Large intestine (tissue), 3 donors: ENCODE results near the gene ANKRD16. TPM values are rescaled to one million over a fixed set of nuclear protein-coding genes. Genes with fewer than 3 reads are reported as not detected.

Experiments
- DNase-seq, 2 donors: peaks; one replicate each; pipeline versions ENCODE4 v3.0.0 to v3.0.0-alpha.2; 2013
- H3K27ac ChIP-seq: one replicate; pipeline ENCODE4 v1.5.1; 2013; ENCODE audit warnings: low read length
- H3K27me3 ChIP-seq: 2 replicates; pipeline ENCODE4 v1.6.1; 2013; ENCODE audit warnings: low read length; ENCODE audit not compliant: control insufficient read depth, insufficient read depth
- H3K36me3 ChIP-seq: 2 replicates; pipeline ENCODE4 v1.6.1; 2013; ENCODE audit warnings: low read length; ENCODE audit not compliant: control insufficient read depth, insufficient read depth
- H3K4me1 ChIP-seq: one replicate; pipeline ENCODE4 v1.6.1; 2013; ENCODE audit warnings: low read length; ENCODE audit not compliant: control insufficient read depth, insufficient read depth
- H3K4me3 ChIP-seq: one replicate; pipeline ENCODE4 v1.5.1; 2013; ENCODE audit warnings: low read length
- H3K9me3 ChIP-seq: one replicate; pipeline ENCODE4 v1.6.1; 2013; ENCODE audit warnings: mild to moderate bottlenecking, low read depth, low read length, moderate library complexity; ENCODE audit not compliant: control insufficient read depth
- WGBS: methylation state at CpG from one replicate; pipeline ENCODE4 v1.1.5; 2013; ENCODE audit warnings: low lambda C conversion rate; ENCODE audit not compliant: insufficient coverage; 5-methylcytosine and 5-hydroxymethylcytosine counted together
- polyA plus RNA-seq: library from polyadenylated mRNA; unstranded; fragments of 120-200 nt; gene quantifications from one replicate; pipeline ENCODE4 v1.2.1, GENCODE V29; 2013

Gene ANKRD16
- polyA plus RNA-seq, 1 donor = 7.9 TPM

DNA sequence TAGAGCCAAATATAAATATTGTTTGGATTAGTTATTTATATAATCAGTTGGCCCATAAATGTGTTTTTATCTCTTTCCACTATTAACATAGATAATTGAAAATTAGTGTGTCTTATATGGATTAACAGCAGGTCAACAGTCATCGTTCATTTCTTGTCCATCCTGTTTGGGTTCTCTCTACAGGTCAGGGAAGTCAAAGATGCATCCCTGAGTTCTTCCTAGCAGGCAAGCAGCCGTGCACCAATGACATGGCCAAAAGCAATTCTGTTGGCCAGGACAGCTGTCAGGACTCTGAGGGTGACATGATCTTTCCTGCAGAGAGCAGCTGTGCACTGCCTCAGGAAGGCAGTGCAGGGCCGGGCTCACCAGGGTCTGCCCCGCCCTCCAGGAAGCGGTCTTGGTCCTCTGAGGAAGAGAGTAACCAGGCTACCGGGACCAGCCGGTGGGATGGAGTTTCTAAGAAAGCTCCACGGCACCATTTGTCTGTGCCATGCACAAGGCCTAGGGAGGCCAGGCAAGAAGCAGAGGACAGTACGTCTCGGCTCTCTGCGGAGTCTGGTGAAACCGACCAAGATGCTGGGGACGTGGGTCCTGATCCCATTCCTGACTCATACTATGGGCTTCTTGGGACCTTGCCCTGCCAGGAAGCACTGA, 16.3 kb upstream of the ANKRD16 start:
- H3K27me3 ChIP-seq = no peaks in the 10 kb centered on the region
- H3K36me3 ChIP-seq = peaks cover 41% of the 10 kb centered on the region
- H3K4me3 ChIP-seq = no peak overlapping the region
- 50% methylated on average over 1 of the region's 13 CpGs for WGBS
- DNase-seq = no peak
- no peaks in the 10 kb centered on the region for H3K4me1 ChIP-seq
- H3K27ac ChIP-seq = no peak overlapping the region
- H3K9me3 ChIP-seq = no peaks in the 10 kb centered on the region

DNA sequence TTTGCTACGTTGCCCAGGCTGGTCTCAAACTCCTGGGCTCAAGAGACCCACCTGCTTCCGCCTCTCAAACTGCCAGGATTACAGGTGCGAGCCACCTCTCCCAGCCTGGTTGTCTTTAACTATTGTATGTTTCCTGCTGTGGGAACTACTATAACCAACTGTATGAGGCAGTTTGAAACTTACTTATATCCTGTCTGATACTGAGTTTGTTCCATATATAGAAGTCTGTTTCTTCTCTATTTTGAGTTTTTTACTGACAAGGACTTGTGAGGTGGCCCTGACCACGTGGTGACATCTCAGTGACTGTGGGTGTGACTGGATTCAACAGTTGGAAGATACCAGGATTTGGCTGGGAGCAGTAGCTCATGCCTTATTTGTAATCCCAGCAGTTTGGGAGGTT, 14.5 kb upstream of the ANKRD16 start:
- no peaks in the 10 kb centered on the region for H3K9me3 ChIP-seq
- DNase-seq = no peak
- H3K36me3 ChIP-seq = peaks cover 25% of the 10 kb centered on the region
- no peak overlapping the region for H3K4me3 ChIP-seq
- H3K4me1 ChIP-seq = no peaks in the 10 kb centered on the region
- no CpG with 5 or more reads among the region's 4 CpGs for WGBS
- no peak overlapping the region for H3K27ac ChIP-seq
- H3K27me3 ChIP-seq = no peaks in the 10 kb centered on the region

DNA sequence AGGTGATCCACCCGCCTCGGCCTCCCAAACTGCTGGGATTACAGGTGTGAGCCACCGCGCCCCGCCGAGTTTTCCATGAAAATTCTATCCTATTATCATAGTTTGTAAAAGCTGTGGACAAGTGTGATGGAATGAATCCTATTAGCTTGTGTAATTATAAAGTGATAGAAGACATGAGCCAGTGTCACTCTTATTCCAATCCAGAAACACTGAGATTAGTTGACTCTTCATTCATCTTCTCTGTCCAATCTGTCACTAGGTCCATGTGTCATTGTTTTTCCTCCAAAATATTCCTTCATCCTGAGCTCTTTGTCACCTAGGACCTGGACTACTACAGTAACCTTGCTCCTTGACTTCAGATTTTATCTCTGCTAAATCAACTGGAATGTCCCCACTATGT, 13.9 kb upstream of the ANKRD16 start:
- no CpG with 5 or more reads among the region's 6 CpGs for WGBS
- Histone ChIP-seq H3K9me3 (no peaks in the 10 kb centered on the region), H3K27me3 (no peaks in the 10 kb centered on the region), H3K36me3 (peaks cover 19% of the 10 kb centered on the region), H3K27ac (no peak overlapping the region), H3K4me3 (no peak overlapping the region), H3K4me1 (no peaks in the 10 kb centered on the region)
- DNase-seq = no peak

DNA sequence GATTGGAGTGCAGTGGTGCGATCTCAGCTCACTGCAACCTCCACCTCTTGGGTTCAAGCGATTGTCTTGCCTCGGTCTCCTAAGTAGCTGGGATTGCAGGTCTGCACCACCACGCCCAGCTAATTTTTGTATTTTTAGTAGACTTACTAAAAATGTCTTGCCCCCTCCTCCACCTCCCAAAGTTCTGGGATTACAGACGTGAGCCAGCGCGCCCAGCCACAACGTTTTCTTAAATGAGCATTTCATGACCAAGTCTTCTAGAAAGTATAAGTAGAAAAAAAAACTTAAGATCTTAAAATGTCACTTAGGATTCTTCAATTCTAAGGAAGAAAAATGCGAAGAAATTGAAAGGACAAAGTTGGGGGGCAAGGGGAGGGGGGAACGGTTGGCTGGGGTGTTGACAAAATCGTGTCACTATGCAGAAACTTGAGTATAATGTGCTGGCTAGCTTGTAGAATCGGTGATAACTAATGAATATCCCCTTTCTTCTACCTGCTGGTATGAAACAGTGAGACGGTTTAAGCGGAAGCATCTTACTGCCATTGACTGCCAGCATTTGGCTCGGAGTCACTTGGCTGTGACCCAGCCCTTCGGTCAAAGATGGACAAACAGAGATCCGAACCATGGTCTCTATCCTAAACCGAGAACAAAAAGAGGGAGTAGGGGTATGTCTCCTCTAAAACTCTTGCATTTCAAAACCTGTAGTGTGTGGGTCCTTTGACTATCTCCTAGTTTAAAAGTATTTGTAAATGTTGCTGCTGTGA, 13.0 kb upstream of the ANKRD16 start:
- H3K27ac ChIP-seq = no peak overlapping the region
- no peaks in the 10 kb centered on the region for H3K27me3 ChIP-seq
- peaks cover 4% of the 10 kb centered on the region for H3K9me3 ChIP-seq
- H3K4me3 ChIP-seq = no peak overlapping the region
- no CpG with 5 or more reads among the region's 18 CpGs for WGBS
- no peak for DNase-seq
- no peaks in the 10 kb centered on the region for H3K4me1 ChIP-seq
- peaks cover 23% of the 10 kb centered on the region for H3K36me3 ChIP-seq

DNA sequence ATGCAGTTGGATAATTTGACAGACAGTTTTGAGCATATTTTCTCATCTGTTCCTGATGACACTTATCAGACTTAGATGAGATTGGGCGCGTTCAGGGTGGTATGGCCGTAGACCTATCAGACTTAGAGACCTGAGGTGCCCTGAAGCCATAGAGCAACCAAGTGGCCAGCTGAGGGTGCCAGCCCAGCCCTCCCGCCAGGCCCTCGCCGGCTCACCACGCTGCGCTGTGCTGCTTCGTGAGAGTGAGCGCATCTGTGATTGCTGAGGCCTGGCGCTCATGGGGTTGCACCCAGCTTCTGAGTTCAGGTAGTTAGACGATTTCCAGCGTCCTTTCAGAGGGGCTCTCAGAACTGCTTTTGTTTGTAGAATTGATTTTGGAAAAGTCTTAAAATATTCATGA, 10.6 kb upstream of the ANKRD16 start:
- WGBS = 100% methylated on average over 2 of the region's 13 CpGs
- Histone ChIP-seq H3K36me3 (peaks cover 14% of the 10 kb centered on the region), H3K4me1 (no peaks in the 10 kb centered on the region), H3K27ac (no peak overlapping the region), H3K27me3 (no peaks in the 10 kb centered on the region), H3K9me3 (peaks cover 4% of the 10 kb centered on the region), H3K4me3 (no peak overlapping the region)
- no peak for DNase-seq

DNA sequence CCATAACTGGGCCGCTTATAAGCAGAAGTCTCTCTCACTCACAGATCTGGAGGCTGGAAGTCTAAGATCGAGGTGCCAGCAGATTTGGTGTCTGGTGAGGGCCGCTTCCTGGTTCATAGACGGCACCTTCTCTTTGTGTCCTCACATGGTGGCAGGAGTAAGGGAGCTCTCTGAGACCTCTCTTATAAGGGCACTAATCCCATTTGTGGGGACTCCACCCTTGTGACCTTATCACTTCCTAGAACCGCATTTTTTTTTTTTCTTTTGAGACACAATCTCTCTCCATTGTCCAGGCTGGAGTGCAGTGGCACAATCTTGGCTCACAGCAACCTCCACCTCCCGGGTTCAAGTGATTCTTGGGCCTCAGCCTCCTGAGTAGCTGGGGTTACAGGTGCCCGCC, 8.5 kb upstream of the ANKRD16 start:
- DNase-seq = no peak
- H3K36me3 ChIP-seq = peaks cover 23% of the 10 kb centered on the region
- peaks cover 4% of the 10 kb centered on the region for H3K9me3 ChIP-seq
- H3K4me1 ChIP-seq = no peaks in the 10 kb centered on the region
- no peak overlapping the region for H3K4me3 ChIP-seq
- H3K27ac ChIP-seq = no peak overlapping the region
- no peaks in the 10 kb centered on the region for H3K27me3 ChIP-seq
- 100% methylated on average over 1 of the region's 7 CpGs for WGBS

DNA sequence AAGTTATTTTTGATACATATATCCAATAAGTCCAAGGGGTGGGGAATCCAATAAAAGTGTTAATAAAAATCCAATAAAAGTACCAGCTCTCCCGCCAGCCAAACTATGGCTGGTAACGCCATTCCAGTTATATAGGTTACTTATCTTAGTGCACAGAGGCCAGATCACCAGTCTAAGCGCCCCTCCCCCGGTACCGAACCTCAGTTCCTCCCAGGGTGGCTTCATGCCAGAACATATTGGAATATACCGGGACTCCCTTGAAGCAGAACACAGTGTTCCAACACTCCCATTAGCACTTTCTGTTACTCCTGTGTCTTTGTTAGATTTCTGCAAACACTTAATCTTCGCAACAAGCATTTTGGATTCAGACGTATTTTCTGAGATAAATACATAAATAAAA, 7.8 kb upstream of the ANKRD16 start:
- H3K9me3 ChIP-seq = peaks cover 4% of the 10 kb centered on the region
- no peaks in the 10 kb centered on the region for H3K27me3 ChIP-seq
- H3K27ac ChIP-seq = no peak overlapping the region
- no peak overlapping the region for H3K4me3 ChIP-seq
- H3K36me3 ChIP-seq = peaks cover 21% of the 10 kb centered on the region
- no CpG with 5 or more reads among the region's 8 CpGs for WGBS
- DNase-seq = no peak
- no peaks in the 10 kb centered on the region for H3K4me1 ChIP-seq

DNA sequence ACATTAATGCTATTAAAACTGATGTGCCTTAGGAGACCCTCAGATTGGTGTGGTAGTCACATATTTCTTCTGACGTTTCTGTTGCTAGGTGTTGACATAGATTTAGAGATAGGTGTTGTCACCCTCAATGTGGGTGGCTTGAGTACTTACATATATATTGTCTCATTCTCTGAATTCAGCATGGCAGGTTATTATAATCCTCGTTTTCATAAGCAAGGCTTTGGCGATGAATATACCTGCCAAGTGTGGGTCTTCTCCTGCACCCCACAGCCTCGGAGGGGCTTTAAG, 7.3 kb upstream of the ANKRD16 start:
- Histone ChIP-seq H3K4me3 (no peak overlapping the region), H3K27me3 (no peaks in the 10 kb centered on the region), H3K36me3 (peaks cover 21% of the 10 kb centered on the region), H3K9me3 (peaks cover 4% of the 10 kb centered on the region), H3K27ac (no peak overlapping the region), H3K4me1 (peaks cover 1% of the 10 kb centered on the region)
- WGBS = no CpG with 5 or more reads among the region's 4 CpGs
- no peak for DNase-seq

DNA sequence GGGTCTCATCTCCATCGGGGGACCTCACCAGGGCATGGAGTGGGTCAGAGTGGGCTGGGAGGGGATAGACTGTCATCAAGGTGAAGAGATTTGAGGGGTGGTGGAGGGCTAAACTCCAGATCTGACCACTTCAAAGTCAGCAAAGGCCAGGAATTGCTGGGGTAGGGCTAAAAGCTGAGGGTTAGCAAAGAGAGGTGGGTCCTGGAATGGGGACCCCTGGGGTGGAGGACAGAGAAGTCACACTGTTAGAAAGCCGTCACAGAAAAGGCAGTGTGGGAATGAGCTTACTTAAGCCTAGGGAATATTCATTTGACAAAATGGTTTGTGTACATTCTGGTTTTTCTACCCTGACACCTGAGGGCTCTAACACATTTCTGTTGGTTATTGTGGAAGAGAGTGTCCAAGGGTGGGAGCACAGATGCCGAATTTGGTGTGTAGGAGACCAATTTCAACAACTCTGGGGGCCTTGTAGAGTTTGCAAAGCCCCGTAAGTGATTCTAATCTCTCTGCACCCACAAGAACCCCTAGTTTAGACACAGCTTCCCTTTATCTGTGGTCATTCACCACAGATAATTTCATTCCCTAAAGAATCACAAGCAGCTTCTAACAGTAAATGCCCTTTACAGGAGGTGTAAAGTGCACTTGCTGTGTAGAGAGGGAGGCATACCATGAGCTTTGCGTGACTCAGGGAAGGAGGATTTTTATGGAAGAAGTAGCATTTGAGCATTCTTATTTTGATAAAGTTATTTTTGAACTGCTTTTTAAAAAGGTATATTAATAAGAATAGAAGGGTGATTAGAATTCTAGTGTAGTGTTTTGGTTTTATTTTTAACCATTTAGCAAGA, 6.7 kb upstream of the ANKRD16 start:
- no peak overlapping the region for H3K27ac ChIP-seq
- H3K4me1 ChIP-seq = peaks cover 4% of the 10 kb centered on the region
- DNase-seq = no peak
- WGBS = 100% methylated on average over 1 of the region's 5 CpGs
- peaks cover 21% of the 10 kb centered on the region for H3K36me3 ChIP-seq
- no peak overlapping the region for H3K4me3 ChIP-seq
- no peaks in the 10 kb centered on the region for H3K27me3 ChIP-seq
- H3K9me3 ChIP-seq = peaks cover 4% of the 10 kb centered on the region

DNA sequence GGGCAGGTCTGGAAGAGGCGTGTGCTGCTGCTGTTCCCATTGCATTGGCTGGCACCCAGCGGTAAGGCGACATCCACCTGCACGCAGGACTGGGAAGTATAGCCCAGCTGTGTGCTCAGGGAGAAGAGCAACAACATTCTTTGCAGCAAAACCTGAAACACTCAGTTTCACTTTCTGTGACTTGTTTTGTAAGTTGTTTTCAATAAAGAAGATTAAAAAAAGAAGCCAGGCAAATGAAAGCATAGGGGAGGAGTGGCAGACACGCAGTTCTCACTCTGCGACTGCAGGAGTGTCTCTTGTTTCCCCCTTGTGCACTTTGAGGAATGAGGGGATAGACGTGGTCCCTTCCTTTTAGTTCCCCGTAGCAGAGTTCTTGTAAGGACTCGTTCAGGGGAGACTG, 6.1 kb upstream of the ANKRD16 start:
- Histone ChIP-seq H3K36me3 (peaks cover 21% of the 10 kb centered on the region), H3K27ac (no peak overlapping the region), H3K4me1 (peaks cover 8% of the 10 kb centered on the region), H3K4me3 (no peak overlapping the region), H3K27me3 (no peaks in the 10 kb centered on the region), H3K9me3 (peaks cover 4% of the 10 kb centered on the region)
- no peak for DNase-seq
- WGBS = no CpG with 5 or more reads among the region's 9 CpGs
